HG03460 (cell line): ENCODE measurements around the gene SMCO4.
"Not testable (repeated sequence)": the region's sequence is repeated elsewhere in the genome, so short reads cannot be mapped to it uniquely, and the experiment has no call there.

Experiments used
- ATAC-seq: cut with Tn5 transposase; IDR thresholded peaks from one replicate; pipeline ENCODE4 v1.9.1; 2021; ENCODE audit not compliant: unreplicated experiment

Gene SMCO4

GRCh38 chr11:93543292-93543977 is at the start of gene SMCO4:
Gene SMCO4, minus strand, starts transcription at chr11:93543391. Its CDS starts 64,202 bp downstream, at chr11:93479189.
- peak; percentile 80 for ATAC-seq

- ATAC-seq: peak; percentile 74
Measured at GRCh38 chr11:93591247-93591898, 48.2 kb upstream of the SMCO4 start.

GRCh38 chr11:93589347-93589746 is 46.2 kb upstream of the SMCO4 start:
- no peak for ATAC-seq

GRCh38 chr11:93587858-93588581 is 44.8 kb upstream of the SMCO4 start:
- ATAC-seq: no peak

- not testable (repeated sequence) for ATAC-seq
Measured at GRCh38 chr11:93587425-93587824, 44.2 kb upstream of the SMCO4 start.

GRCh38 chr11:93585758-93586157 is 42.6 kb upstream of the SMCO4 start:
- no peak for ATAC-seq

- no peak for ATAC-seq
Measured at GRCh38 chr11:93583490-93583889, 40.3 kb upstream of the SMCO4 start.

- ATAC-seq: no peak
Measured at GRCh38 chr11:93579187-93579751, 36.1 kb upstream of the SMCO4 start.

- ATAC-seq: no peak
Measured at GRCh38 chr11:93577286-93577685, 34.1 kb upstream of the SMCO4 start.

- ATAC-seq: not testable (repeated sequence)
Measured at GRCh38 chr11:93576870-93577269, 33.7 kb upstream of the SMCO4 start.

GRCh38 chr11:93574638-93575220 is 31.5 kb upstream of the SMCO4 start:
- ATAC-seq: no peak

- no peak for ATAC-seq
Measured at GRCh38 chr11:93573184-93573583, 30.0 kb upstream of the SMCO4 start.

GRCh38 chr11:93572621-93573020 is 29.4 kb upstream of the SMCO4 start:
- ATAC-seq: no peak

- no peak for ATAC-seq
Measured at GRCh38 chr11:93572171-93572570, 29.0 kb upstream of the SMCO4 start.

GRCh38 chr11:93571612-93572011 is 28.4 kb upstream of the SMCO4 start:
- ATAC-seq: no peak

- no peak for ATAC-seq
Measured at GRCh38 chr11:93570759-93571413, 27.7 kb upstream of the SMCO4 start.

GRCh38 chr11:93569496-93569895 is 26.3 kb upstream of the SMCO4 start:
- ATAC-seq: no peak

GRCh38 chr11:93568726-93569125 is 25.5 kb upstream of the SMCO4 start:
- no peak for ATAC-seq

GRCh38 chr11:93567401-93567895 is 24.3 kb upstream of the SMCO4 start:
- no peak for ATAC-seq

GRCh38 chr11:93564895-93565294 is 21.7 kb upstream of the SMCO4 start:
- no peak for ATAC-seq

- no peak for ATAC-seq
Measured at GRCh38 chr11:93563857-93564256, 20.7 kb upstream of the SMCO4 start.
